ENCODE data around the gene FBXL17.

FBXL17 gene

GRCh38 chr5:107941036-107941435, 440.9 kb downstream of the FBXL17 start:
- no peak for DNase-seq

GRCh38 chr5:107937651-107938355, 444.1 kb downstream of the FBXL17 start:
- no peak for DNase-seq

GRCh38 chr5:107937204-107937603, 444.7 kb downstream of the FBXL17 start:
- DNase-seq = no peak

- no peak for DNase-seq
Observed at GRCh38 chr5:107936515-107936914, 445.4 kb downstream of the FBXL17 start.

DNA sequence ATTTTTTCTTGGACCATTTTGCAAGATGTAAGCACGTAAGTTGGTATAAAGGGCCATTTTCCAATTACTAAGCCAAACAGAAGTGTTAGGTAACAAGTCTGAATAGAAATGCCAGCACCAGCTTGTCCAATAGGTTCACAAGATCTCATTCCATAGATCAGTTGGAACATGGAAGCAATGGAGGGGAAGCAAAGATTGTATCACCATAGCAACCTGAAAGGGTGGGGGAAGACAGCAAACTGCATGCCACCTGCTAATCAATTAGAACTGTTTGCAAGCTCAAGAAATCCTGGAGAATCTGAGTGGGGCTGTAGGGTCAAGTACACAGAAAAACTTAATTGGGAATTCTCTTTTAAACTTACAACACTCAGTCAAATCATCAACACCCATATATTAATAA, 446.3 kb downstream of the FBXL17 start:
- no peak for DNase-seq

- no peak for DNase-seq
Observed at GRCh38 chr5:107933326-107933725, 448.6 kb downstream of the FBXL17 start.

- no peak for DNase-seq
Observed at GRCh38 chr5:107930891-107931290, 451.0 kb downstream of the FBXL17 start.

GRCh38 chr5:107930092-107930491, 451.8 kb downstream of the FBXL17 start:
- DNase-seq = no peak

DNA sequence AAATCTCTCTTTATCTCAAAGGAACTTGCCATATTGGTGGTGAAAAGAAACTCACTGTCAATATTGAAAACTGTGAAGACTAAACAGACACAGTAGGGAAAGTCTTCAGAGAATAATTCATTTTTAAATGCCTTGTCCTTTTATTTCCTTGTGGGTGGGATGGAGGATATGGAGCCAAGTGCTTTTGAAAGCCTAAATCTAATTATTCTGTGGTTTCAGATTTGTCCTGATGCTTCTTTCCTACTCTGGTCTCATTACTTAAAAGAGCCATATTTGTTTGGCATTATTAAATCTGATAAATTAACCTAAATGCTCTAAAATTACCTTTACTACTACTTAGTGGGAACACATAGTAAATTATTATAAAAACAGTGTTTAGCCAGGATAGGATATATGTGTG, 452.8 kb downstream of the FBXL17 start:
- no peak for DNase-seq

GRCh38 chr5:107926121-107926520, 455.8 kb downstream of the FBXL17 start:
- no peak for DNase-seq

- DNase-seq = no peak
Observed at GRCh38 chr5:107925200-107925599, 456.7 kb downstream of the FBXL17 start.

DNA sequence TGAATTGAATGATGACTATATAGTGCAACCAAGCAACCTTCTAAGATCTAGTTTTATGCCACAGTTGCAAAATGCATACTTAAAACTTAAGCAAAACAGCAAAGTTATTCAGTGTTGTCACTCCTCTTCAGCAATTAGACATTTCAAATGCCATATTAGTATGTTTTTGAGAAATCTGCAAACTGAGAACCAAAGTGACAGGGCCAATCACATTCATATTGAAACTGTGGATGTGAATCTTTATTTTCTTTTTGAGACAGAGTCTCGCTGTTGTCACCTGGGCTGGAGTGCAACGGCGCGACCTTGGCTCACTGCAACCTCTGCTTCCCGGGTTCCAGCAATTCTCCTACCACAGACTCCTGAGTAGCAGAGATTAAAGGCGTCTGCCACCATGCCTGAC, 461.9 kb downstream of the FBXL17 start:
- no peak for DNase-seq

- DNase-seq = no peak
Observed at GRCh38 chr5:107919361-107919760, 462.5 kb downstream of the FBXL17 start.

- DNase-seq = no peak
Observed at GRCh38 chr5:107917983-107918382, 463.9 kb downstream of the FBXL17 start.

DNA sequence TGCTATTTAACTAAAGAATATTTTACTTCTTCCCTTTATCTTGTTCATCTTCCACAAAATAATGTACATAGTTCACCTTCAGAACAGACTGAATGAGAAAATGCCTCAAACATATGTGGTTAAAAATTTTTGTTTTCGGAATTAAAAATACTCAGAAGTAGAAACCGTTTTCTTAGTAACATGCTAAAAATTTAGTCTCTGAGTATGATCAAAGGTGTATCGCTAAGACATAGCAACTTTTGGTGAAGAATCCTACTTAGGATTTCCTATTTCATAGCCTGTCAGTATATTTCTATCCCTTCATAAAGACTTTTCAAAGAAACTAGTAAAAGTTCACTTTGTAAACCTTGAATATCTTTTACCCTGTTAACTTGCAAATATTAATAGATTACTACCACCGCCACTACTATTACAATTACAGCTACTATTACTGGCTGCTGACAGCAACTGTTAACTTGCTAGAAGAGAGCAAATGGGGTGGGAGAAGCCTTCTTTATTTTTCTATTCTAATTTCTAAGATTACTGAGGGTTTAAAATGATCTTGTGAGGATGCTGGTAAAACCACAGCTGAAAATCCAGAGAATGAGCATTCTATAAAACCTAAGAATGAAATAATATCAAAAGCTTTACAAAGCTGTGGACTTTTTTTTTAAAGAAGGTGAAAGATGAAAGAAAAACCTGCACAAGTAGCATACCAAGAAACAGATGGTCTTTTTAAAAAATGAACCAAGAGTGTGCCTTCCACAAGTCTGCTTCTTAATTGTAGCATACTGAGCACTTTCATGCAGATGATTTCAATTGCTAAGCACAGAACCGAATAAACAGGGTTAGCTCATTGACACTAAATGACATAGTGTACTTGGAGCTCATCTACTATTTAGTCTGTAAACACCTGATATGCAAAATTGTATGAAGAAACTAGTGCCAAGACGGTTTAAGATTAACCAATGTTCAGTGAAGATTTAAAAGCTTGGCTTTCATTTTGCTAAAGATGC, 464.9 kb downstream of the FBXL17 start:
- no peak for DNase-seq

DNA sequence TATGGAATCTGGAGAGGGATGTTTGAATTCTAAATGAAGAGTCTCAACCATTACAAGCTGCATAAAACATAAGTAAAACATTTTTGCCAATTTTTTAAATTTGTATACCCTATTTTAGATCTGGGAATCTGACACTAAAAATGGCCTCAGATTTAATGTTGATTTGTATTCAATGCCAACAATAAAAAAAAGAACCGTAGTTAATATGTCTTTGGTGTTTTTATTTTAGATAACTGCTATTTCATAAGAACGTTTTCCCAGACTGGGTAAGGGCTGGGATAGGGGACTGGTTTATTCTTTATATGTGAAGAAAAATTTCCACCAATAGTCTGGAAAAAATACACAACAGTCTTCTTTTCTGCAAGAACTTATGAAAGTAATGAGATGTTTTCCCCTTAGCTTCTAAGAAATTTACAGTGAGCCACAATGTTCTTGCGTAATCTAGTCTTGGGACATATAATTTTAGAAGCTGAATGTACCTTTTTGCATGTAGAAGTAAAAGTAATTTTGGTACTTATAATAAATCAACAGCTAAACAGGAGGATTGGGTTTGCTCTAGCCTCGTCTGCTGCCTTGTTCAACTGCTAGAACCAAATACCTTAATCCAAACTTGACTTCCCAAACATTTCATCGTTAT, 466.6 kb downstream of the FBXL17 start:
- DNase-seq = no peak

GRCh38 chr5:107913494-107913893, 468.4 kb downstream of the FBXL17 start:
- DNase-seq = no peak

- DNase-seq = no peak
Observed at GRCh38 chr5:107900721-107901120, 481.2 kb downstream of the FBXL17 start.

GRCh38 chr5:107894361-107894760, 487.5 kb downstream of the FBXL17 start:
- DNase-seq = no peak

DNA sequence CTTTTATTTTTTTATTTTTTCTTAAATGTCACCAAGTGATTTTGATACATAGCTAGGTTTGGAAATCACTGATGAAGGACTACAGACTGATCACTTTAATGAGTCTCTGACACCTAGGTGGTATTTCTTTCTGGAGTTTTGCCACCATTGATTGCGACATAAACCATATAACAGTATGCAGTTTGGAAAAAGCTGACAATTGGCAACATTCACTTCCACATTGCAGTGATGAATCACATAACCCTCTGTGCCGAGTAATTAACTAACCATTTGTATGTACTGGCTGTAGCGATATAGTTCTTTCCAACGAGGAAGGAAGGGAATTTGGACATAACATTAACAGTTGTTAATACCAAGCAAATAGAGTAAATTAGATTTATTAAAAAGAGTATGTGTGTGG, 488.3 kb downstream of the FBXL17 start:
- no peak for DNase-seq

DNA sequence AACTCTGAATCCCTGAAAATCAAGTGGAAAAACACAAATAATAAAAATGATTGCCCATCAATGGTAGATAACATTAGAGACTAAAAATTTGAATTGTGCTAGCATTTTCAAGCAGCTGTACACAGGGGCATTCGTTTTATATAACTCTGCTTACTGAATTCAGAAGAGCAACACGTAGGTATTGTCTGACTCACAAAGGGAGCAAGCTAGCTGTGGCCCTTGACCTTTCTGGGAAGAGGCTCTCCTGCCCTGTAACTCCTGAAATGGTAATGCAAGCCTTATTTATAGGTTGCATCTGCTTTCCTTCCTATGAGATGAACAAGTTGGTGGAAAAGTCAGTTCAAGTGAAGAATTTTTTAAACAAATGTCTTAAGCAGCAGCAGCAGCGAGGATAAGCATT, 492.5 kb downstream of the FBXL17 start:
- DNase-seq = no peak

DNA sequence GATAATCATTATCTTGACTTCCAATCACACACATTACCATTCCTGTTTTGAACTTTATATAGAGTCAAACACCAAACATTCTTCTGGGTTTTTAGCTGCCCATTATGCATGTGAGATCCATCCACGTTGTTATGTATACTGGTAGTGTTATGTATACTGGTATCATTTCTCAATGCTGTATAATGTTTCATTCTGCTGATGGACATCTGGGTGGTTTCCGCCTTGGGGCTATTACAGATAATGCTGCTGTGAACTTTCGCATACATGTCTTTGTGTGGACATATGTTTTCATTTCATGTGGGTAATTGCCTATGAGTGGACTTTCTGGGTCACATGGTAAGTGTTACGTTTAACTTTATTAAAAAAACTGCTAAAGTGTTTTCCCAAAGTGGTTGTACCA, 493.4 kb downstream of the FBXL17 start:
- no peak for DNase-seq

DNA sequence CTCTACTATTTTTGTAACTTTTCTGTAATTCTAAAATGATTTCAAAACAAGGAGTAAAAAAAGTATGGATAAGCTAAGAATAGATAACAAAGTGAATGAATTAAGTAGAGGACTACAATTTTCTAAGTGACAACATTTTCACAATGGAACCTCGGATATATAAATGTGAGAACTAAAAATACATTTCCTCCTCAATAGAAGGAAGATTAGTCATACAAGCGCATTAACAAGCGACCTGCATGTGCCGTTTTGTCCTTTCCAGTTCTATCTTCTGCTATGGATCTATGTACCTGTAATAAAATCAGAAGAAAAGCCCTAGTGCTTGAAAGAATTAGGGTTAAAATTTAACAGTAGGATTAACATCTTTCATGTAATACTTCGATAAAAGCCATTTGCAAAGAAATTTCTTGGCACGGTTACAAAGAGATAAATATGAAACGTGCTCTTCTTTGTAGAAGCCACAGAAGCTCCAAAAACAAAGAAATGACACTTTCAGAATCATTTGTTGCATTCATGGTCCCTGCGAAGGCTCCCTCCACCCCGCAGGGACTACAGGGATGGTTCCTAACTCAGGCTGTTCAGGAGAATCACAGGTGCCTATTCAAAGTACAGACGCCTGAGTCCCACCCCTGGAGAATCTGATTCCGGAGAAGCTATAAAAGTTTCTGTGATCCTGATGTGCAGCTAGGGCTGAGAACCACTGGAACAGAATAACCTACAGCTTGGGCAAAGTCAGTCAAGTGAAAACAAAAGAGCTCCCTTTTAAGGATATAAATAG, 494.5 kb downstream of the FBXL17 start:
- no peak for DNase-seq

All from femur (tissue), 1 donor.